H1 (cell line): Measurements from ENCODE around the gene DPP4. TPM values are rescaled to one million over a fixed set of nuclear protein-coding genes. Genes with fewer than 3 reads are reported as not detected.

Experiments used
- ASH2L ChIP-seq: fragments of 200-600, 300-600 bp; sonication (generic); IDR thresholded peaks from one replicate; pipeline ENCODE4 v1.7.1; 2017; ENCODE audit warnings: low read length
- CBX8 ChIP-seq: fragments of 300-800, 300-1000 bp; sonication (generic); IDR thresholded peaks from 2 replicates; pipeline ENCODE4 v1.7.1; 2016; ENCODE audit warnings: low read depth, low read length, borderline replicate concordance
- JUND ChIP-seq: IDR thresholded peaks from 2 replicates; pipeline ENCODE4 v1.6.1; 2011; ENCODE audit warnings: mild to moderate bottlenecking, improper control_type of control experiment, low read length
- RNF2 ChIP-seq: fragments of 200-900, 300-1000 bp; sonication (generic); IDR thresholded peaks from 2 replicates; pipeline ENCODE4 v1.7.1; 2016; ENCODE audit warnings: borderline replicate concordance, low read depth, mild to moderate bottlenecking, antibody characterized with exemption, low read length; ENCODE audit not compliant: poor library complexity, severe bottlenecking; ENCODE audit errors: missing control alignments
- SAP30 ChIP-seq: fragments of 300-600 bp; sonication (generic); IDR thresholded peaks from 2 replicates; pipeline ENCODE4 v1.7.1; 2012; ENCODE audit warnings: low read length, moderate library complexity, mild to moderate bottlenecking, inconsistent platforms; ENCODE audit not compliant: insufficient read depth, insufficient replicate concordance
- SIRT6 ChIP-seq: IDR thresholded peaks from one replicate; pipeline ENCODE4 v1.7.1; 2012; ENCODE audit warnings: low read length, inconsistent platforms
- SP2 ChIP-seq: IDR thresholded peaks from 2 replicates; pipeline ENCODE4 v1.6.1; 2012; ENCODE audit warnings: mild to moderate bottlenecking, low read length, inconsistent platforms
- TBP ChIP-seq: IDR thresholded peaks from 2 replicates; pipeline ENCODE4 v1.6.1; 2011; ENCODE audit warnings: low read depth, low read length, improper control_type of control experiment
- polyA plus RNA-seq, 7 experiments: library from polyadenylated mRNA; depleted of rRNA in 3 of 7; stranded (reverse) in 5 of 7; unstranded in 2 of 7; fragments of >200 nt in 5 of 7; fragments of 200-250 nt in 2 of 7; gene quantifications; 1 replicate in 5 of 7; 2 replicates in 1 of 7; 4 replicates in 1 of 7; pipeline versions ENCODE4 v1.2.1 to v1.2.3, GENCODE V29; 2011 to 2013; ENCODE audit warnings: missing spikeins in 2 of 7, mixed read lengths in 2 of 7
- total RNA-seq: library from RNA; stranded (reverse); fragmentation: NEBNext Ultra II Directional; extraction: Animal tissue kit (Norgen Biotek cat#: 25700); gene quantifications from 2 replicates; pipeline ENCODE4 v1.2.1, GENCODE V29; 2021

Gene DPP4
- total and polyA plus RNA-seq, 2 of the 8 experiments (the other 6 are each of a cell fraction or from before 2014, with no cell fraction given): 1.3 to 3.1 TPM

DNA sequence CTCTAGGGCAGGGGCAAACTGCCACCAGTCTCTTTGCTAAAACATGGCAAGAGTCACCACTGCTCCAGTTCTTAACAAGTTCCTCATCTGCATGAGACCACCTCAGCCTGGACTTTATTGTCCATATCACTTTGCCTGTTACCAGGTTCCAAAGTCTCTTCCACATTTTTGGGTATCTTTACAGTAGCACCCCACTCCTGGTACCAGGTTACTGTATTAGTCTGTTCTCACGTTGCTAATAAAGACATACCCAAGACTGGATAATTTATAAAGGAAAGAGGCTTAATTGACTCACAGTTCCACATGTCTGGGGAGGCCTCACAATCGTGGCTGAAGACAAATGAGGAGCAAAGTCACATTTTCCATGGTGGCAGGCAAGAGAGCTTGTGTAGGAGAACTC is 5.5 kb upstream of the DPP4 start (continued):
- TF ChIP-seq ASH2L (no peak), JUND (no peak), TBP (no peak), SP2 (no peak), SAP30 (no peak), RNF2 (no peak), CBX8 (no peak), SIRT6 (no peak)
- TF ChIP-seq, all 59 proteins: peak for 0
